ENCODE data around the gene ZSWIM2.

Gene ZSWIM2

GRCh38 chr2:186855216-186855615, 6.2 kb upstream of the ZSWIM2 start:
- H3K36me3 ChIP-seq (ENCODE audit: insufficient read depth, low read length): no peaks in the 10 kb centered on the region
- H4K20me1 ChIP-seq (ENCODE audit: insufficient read depth, low read length): no peaks in the 10 kb centered on the region
- TF ChIP-seq EZH2 (IDR thresholded peaks at IDR 0.05; ENCODE audit: borderline replicate concordance, low read depth, low read length, severe bottlenecking): no peak
- TF ChIP-seq, protein P1, sequence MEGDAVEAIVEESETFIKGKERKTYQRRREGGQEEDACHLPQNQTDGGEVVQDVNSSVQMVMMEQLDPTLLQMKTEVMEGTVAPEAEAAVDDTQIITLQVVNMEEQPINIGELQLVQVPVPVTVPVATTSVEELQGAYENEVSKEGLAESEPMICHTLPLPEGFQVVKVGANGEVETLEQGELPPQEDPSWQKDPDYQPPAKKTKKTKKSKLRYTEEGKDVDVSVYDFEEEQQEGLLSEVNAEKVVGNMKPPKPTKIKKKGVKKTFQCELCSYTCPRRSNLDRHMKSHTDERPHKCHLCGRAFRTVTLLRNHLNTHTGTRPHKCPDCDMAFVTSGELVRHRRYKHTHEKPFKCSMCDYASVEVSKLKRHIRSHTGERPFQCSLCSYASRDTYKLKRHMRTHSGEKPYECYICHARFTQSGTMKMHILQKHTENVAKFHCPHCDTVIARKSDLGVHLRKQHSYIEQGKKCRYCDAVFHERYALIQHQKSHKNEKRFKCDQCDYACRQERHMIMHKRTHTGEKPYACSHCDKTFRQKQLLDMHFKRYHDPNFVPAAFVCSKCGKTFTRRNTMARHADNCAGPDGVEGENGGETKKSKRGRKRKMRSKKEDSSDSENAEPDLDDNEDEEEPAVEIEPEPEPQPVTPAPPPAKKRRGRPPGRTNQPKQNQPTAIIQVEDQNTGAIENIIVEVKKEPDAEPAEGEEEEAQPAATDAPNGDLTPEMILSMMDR (IDR thresholded peaks at IDR 0.05; ENCODE audit: borderline replicate concordance, extremely low read depth, low read length, poor library complexity, severe bottlenecking): no peak
- DNase-seq (no peak), ATAC-seq (ENCODE audit: insufficient read depth, low read depth) (no peak)
- H3K4me1 ChIP-seq (ENCODE audit: insufficient read depth, low read length): no peaks in the 10 kb centered on the region
- H3K27me3 ChIP-seq (ENCODE audit: insufficient read depth, low read length, poor library complexity): no peaks in the 10 kb centered on the region
- H3K9me3 ChIP-seq (ENCODE audit: insufficient read depth, low read length, severe bottlenecking): no peaks in the 10 kb centered on the region
- H3K4me2 ChIP-seq (ENCODE audit: insufficient read depth, low read length): no peak overlapping the region
- no peak overlapping the region for H3K4me3 ChIP-seq (ENCODE audit: low read depth in 1 of 2, low read length in 2 of 2)
- H2AFZ ChIP-seq (ENCODE audit: low read depth, low read length): no peak overlapping the region
- H3K27ac ChIP-seq (ENCODE audit: low read length): no peak overlapping the region
- no peak overlapping the region for H3K9ac ChIP-seq (ENCODE audit: low read depth, low read length)
- no peaks in the 10 kb centered on the region for H3K79me2 ChIP-seq (ENCODE audit: insufficient read depth, low read length)

DNA sequence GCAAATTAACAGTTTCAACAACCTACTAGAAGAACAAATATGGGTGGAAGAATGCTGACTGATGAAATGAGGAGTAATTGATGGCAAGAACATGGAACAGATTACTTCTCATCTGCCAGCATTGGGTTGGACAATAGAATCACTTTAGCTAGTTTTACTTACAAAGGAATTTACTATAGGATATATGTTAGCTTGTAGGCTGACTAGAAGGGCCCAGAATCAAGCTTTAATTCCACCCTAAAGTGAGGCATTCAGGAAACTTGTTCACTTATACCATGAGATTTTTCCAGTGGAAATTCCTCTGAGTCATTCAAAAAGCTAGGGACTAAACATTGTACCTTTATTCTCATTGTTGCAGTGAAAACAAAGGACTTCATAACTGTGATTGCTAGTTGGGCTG, 5.0 kb upstream of the ZSWIM2 start:
- DNase-seq (no peak), ATAC-seq (ENCODE audit: insufficient read depth, low read depth) (no peak)
- no peaks in the 10 kb centered on the region for H3K27me3 ChIP-seq (ENCODE audit: insufficient read depth, low read length, poor library complexity)
- H3K79me2 ChIP-seq (ENCODE audit: insufficient read depth, low read length): no peaks in the 10 kb centered on the region
- H3K27ac ChIP-seq (ENCODE audit: low read length): no peak overlapping the region
- H3K36me3 ChIP-seq (ENCODE audit: insufficient read depth, low read length): no peaks in the 10 kb centered on the region
- H2AFZ ChIP-seq (ENCODE audit: low read depth, low read length): no peak overlapping the region
- H3K9ac ChIP-seq (ENCODE audit: low read depth, low read length): no peak overlapping the region
- no peaks in the 10 kb centered on the region for H3K4me1 ChIP-seq (ENCODE audit: insufficient read depth, low read length)
- no peak overlapping the region for H3K4me3 ChIP-seq (ENCODE audit: low read depth in 1 of 2, low read length in 2 of 2)
- no peaks in the 10 kb centered on the region for H4K20me1 ChIP-seq (ENCODE audit: insufficient read depth, low read length)
- H3K4me2 ChIP-seq (ENCODE audit: insufficient read depth, low read length): no peak overlapping the region
- no peaks in the 10 kb centered on the region for H3K9me3 ChIP-seq (ENCODE audit: insufficient read depth, low read length, severe bottlenecking)
- TF ChIP-seq, protein P1 (IDR thresholded peaks at IDR 0.05; ENCODE audit: borderline replicate concordance, extremely low read depth, low read length, poor library complexity, severe bottlenecking): no peak
- TF ChIP-seq EZH2 (IDR thresholded peaks at IDR 0.05; ENCODE audit: borderline replicate concordance, low read depth, low read length, severe bottlenecking): no peak

- no peak overlapping the region for H3K4me3 ChIP-seq (ENCODE audit: low read depth in 1 of 2, low read length in 2 of 2)
- DNase-seq: no peak
- no peaks in the 10 kb centered on the region for H3K27me3 ChIP-seq (ENCODE audit: insufficient read depth, low read length, poor library complexity)
These were observed 3.5 kb upstream of the ZSWIM2 start for GRCh38 chr2:186852508-186852907.

More at GRCh38 chr2:186852508-186852907, 3.5 kb upstream of the ZSWIM2 start:
- ATAC-seq (ENCODE audit: insufficient read depth, low read depth): no peak
- Histone ChIP-seq H3K4me1 (ENCODE audit: insufficient read depth, low read length) (no peaks in the 10 kb centered on the region), H3K9me3 (ENCODE audit: insufficient read depth, low read length, severe bottlenecking) (no peaks in the 10 kb centered on the region), H3K27ac (ENCODE audit: low read length) (no peak overlapping the region), H2AFZ (ENCODE audit: low read depth, low read length) (no peak overlapping the region), H3K9ac (ENCODE audit: low read depth, low read length) (no peak overlapping the region), H3K79me2 (ENCODE audit: insufficient read depth, low read length) (no peaks in the 10 kb centered on the region), H3K4me2 (ENCODE audit: insufficient read depth, low read length) (no peak overlapping the region), H4K20me1 (ENCODE audit: insufficient read depth, low read length) (no peaks in the 10 kb centered on the region), H3K36me3 (ENCODE audit: insufficient read depth, low read length) (no peaks in the 10 kb centered on the region)
- TF ChIP-seq EZH2 (IDR thresholded peaks at IDR 0.05; ENCODE audit: borderline replicate concordance, low read depth, low read length, severe bottlenecking): no peak
- TF ChIP-seq, protein P1 (IDR thresholded peaks at IDR 0.05; ENCODE audit: borderline replicate concordance, extremely low read depth, low read length, poor library complexity, severe bottlenecking): no peak
